Prostate gland (tissue), 2 donors: ENCODE data around the gene STX1B.

Experiments used
- POLR2AphosphoS5 ChIP-seq: sonication (generic); formaldehyde crosslinking; IDR thresholded peaks from one replicate; pipeline ENCODE4 v1.6.1; 2017; ENCODE audit warnings: antibody characterized with exemption
- TF ChIP-seq, protein P1 (sequence below), 4 experiments: fragments of 200-600 bp in 2 of 4; fragments of 450-650 bp in 2 of 4; sonication (generic) in 2 of 4; IDR thresholded peaks; 1 replicate in 3 of 4; 2 replicates in 1 of 4; pipeline ENCODE4 v1.5.1; 2016 to 2019; ENCODE audit warnings: antibody characterized with exemption in 4 of 4, mild to moderate bottlenecking in 2 of 4, moderate library complexity in 2 of 4

DNA sequence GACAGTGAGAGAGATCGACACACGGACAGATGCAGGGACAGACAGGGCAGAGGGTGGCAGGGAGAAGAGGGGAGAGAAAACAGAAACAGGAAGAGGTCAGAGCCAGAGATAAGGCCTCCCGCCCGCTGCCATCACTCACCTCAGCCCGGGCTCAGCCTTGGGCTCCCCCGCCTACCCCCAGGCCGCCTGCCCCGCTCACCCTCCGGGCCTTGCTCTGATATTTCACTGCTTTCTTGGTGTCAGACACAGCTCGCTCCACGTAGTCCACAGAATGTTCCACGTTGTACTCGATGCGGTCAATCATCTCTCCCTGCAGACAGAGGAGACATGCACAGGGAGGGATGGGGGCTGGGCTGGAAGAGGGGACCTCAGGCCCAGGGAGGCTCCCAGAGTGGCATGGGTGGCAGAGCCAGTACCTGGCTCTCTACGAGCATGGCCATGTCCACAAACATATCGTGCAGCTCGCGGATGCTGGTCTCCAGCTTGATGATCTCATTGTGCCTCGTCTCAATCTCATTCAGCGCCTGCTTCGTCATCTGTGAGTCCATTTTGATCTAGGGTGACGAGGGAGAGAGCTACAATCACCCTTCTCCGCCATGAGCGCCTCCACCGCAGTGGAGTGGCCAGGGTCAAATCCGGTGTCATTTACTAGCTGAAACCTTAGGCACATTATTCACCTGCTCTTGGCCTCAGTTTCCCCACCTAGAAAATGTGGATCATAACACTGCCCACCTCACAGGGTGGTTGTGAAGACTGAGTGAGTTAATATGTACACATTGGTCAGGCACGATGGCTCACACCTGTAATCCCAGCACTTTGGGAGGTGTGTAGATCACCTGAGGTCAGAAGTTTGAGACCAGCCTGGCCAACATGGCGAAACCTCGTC is 17.3 kb downstream of the STX1B start:
- no peak for TF ChIP-seq POLR2AphosphoS5
- TF ChIP-seq, protein P1, sequence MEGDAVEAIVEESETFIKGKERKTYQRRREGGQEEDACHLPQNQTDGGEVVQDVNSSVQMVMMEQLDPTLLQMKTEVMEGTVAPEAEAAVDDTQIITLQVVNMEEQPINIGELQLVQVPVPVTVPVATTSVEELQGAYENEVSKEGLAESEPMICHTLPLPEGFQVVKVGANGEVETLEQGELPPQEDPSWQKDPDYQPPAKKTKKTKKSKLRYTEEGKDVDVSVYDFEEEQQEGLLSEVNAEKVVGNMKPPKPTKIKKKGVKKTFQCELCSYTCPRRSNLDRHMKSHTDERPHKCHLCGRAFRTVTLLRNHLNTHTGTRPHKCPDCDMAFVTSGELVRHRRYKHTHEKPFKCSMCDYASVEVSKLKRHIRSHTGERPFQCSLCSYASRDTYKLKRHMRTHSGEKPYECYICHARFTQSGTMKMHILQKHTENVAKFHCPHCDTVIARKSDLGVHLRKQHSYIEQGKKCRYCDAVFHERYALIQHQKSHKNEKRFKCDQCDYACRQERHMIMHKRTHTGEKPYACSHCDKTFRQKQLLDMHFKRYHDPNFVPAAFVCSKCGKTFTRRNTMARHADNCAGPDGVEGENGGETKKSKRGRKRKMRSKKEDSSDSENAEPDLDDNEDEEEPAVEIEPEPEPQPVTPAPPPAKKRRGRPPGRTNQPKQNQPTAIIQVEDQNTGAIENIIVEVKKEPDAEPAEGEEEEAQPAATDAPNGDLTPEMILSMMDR (IDR thresholded peaks at IDR 0.05) = no peak
